ENCODE measurements around the gene C9orf50.

Gene C9orf50

DNA sequence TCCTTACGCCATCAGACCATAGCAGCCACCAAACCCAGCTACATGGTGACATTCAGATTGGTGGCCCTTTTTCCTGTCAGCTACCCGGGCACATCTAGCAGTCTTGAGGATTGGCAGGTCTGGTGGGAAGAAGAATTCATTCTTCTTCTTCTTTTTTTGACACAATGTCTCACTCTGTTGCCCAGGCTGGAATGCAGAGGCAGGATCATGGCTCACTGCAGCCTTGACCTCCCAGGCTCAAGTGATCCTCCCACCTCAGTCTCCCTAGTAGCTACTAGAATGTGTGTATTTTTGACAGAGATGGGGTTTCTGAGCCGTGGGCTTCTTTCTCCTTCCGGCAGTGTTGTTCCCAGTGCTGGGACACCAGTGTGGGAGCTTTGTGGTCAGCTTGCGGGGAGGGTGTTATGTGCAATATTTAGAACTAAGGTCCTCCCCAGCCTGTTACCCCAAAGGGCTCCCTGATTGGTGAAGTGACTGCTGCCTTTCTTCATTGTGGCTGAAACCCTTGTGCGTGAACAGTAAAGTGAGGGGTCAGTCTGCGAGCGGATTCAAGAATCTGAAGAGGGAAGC is 8.4 kb upstream of the C9orf50 start:
- Mint-ChIP-seq H3K27me3 (no peaks in the 10 kb centered on the region), H3K36me3 (peaks cover 22% of the 10 kb centered on the region), H3K4me1 (peaks cover 69% of the 10 kb centered on the region), H3K9me3 (no peaks in the 10 kb centered on the region), H3K27ac (no peak overlapping the region), H3K4me3 (no peak overlapping the region)
- no peak for ATAC-seq

- Mint-ChIP-seq H3K27ac (no peak overlapping the region), H3K27me3 (no peaks in the 10 kb centered on the region), H3K4me3 (no peak overlapping the region), H3K36me3 (peaks cover 22% of the 10 kb centered on the region), H3K4me1 (peaks cover 75% of the 10 kb centered on the region), H3K9me3 (no peaks in the 10 kb centered on the region)
- ATAC-seq, result no peak
Observed at GRCh38 chr9:129628709-129629108, 7.8 kb upstream of the C9orf50 start.

GRCh38 chr9:129627556-129628440 is 6.9 kb upstream of the C9orf50 start:
- Mint-ChIP-seq H3K27ac (peak overlapping the region; percentile 96), H3K4me1 (peaks cover 75% of the 10 kb centered on the region), H3K36me3 (peaks cover 22% of the 10 kb centered on the region)

DNA sequence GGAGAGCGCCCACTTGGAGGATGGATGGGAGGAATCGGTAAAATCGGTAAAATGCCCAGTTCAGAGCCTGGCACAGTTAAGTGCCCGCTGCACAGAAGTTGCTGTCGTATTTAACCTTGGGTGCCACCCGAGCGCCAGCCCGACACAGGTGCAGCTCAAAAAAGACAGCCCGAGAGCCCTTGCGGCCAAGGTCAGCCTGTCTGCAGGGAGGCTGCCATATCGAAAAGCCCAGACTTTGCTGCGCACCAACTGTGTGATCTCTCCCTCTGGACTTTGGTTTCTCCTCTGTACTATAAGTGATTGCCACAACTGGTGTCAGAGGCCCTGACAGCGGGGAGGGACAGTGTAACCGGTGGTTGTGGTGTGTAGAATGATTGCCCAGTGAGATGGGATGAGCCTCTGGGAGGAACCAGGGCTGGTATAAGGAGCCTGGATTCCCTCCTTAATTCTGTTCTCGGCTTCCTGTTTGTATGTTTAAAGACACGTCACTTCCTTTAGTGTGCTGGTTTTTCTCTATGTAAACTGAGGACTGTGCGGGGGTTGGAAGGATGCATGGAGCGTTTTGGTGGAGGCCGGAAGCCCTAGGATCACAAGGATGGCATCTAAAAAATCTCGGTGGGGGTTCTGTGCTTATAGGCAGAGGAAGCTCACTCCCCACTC is 5.9 kb upstream of the C9orf50 start:
- ATAC-seq, result peak; percentile 52
- Mint-ChIP-seq H3K36me3 (peaks cover 14% of the 10 kb centered on the region), H3K4me1 (peaks cover 66% of the 10 kb centered on the region)

More at GRCh38 chr9:129627556-129628440, 6.9 kb upstream of the C9orf50 start:
- H3K27me3 Mint-ChIP-seq, result peaks cover 7% of the 10 kb centered on the region
- H3K4me3 Mint-ChIP-seq, result peak overlapping the region; percentile 79
- H3K9me3 Mint-ChIP-seq, result no peaks in the 10 kb centered on the region
- no peak for ATAC-seq

GRCh38 chr9:129626079-129626624 is 5.3 kb upstream of the C9orf50 start, which contains the start of gene NTMT1:
TSS of gene NTMT1 (plus strand) at chr9:129626163. CDS start at chr9:129632704, 6,541 bp downstream.
- H3K27ac Mint-ChIP-seq, result peak within 1 kb of the TSS; percentile 96
- peak within 1 kb of the TSS; percentile 79 for H3K4me3 Mint-ChIP-seq
- no peaks in the 10 kb centered on the region for H3K9me3 Mint-ChIP-seq
- H3K4me1 Mint-ChIP-seq, result peaks cover 60% of the 10 kb centered on the region
- peak; percentile 94 for ATAC-seq
- H3K36me3 Mint-ChIP-seq, result peaks cover 8% of the 10 kb centered on the region
- H3K27me3 Mint-ChIP-seq, result peaks cover 19% of the 10 kb centered on the region

More for the DNA sequence above, 5.9 kb upstream of the C9orf50 start:
- peaks cover 13% of the 10 kb centered on the region for H3K27me3 Mint-ChIP-seq
- no peaks in the 10 kb centered on the region for H3K9me3 Mint-ChIP-seq
- peak overlapping the region; percentile 79 for H3K4me3 Mint-ChIP-seq
- H3K27ac Mint-ChIP-seq, result peak overlapping the region; percentile 96

DNA sequence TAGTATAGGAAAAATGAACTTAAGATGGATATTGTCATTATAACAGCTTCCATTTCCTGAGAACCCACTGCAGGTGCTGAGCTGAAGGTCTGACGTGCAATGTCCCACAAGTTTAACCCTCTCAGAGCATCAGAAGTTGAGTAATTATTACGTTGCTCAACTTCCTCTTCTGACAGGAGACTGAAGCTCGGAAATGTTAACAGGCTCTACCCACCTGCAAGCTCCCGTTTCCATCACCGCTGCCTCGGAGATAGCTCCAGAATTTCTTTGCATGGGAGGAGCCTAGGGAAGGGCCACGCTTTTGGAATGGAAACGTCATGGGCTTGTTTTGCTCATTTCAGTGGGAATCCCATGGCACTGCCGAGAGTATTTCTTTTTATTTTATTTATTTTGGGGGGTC is 4.0 kb upstream of the C9orf50 start:
- H3K4me1 Mint-ChIP-seq, result peaks cover 55% of the 10 kb centered on the region

GRCh38 chr9:129624168-129624759 is 3.4 kb upstream of the C9orf50 start:
- peaks cover 32% of the 10 kb centered on the region for H3K27me3 Mint-ChIP-seq
- H3K4me3 Mint-ChIP-seq, result no peak overlapping the region
- peak overlapping the region; percentile 96 for H3K27ac Mint-ChIP-seq
- H3K36me3 Mint-ChIP-seq, result no peaks in the 10 kb centered on the region
- no peaks in the 10 kb centered on the region for H3K9me3 Mint-ChIP-seq
- ATAC-seq, result no peak
- H3K4me1 Mint-ChIP-seq, result peaks cover 48% of the 10 kb centered on the region

More for the DNA sequence above, 4.0 kb upstream of the C9orf50 start:
- H3K27ac Mint-ChIP-seq, result peak overlapping the region; percentile 96
- H3K9me3 Mint-ChIP-seq, result no peaks in the 10 kb centered on the region
- no peaks in the 10 kb centered on the region for H3K36me3 Mint-ChIP-seq
- H3K4me3 Mint-ChIP-seq, result peak overlapping the region; percentile 79
- peak; percentile 61 for ATAC-seq
- H3K27me3 Mint-ChIP-seq, result peaks cover 26% of the 10 kb centered on the region

DNA sequence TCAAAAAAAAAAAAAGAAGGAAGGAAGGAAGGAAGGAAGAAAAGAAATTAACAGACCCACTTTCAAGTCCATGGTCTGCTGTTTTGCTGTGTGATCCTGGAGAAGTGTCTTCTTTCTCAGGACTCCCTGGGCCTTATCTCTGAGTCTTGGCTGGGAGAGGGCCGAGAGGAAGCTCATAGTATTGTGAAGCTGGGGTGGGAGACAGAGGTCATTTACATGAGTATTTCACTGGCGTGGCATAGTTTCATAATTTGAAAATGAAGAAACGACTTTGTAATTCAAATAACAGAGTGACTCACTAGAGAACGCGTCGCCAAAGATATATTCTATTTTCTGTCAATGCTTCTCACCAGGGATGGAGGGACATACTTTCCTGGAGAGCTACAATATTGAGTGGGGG is 2.4 kb upstream of the C9orf50 start:
- Mint-ChIP-seq H3K36me3 (no peaks in the 10 kb centered on the region), H3K27ac (no peak overlapping the region), H3K4me1 (peaks cover 40% of the 10 kb centered on the region), H3K9me3 (peaks cover 1% of the 10 kb centered on the region), H3K4me3 (no peak overlapping the region), H3K27me3 (peaks cover 41% of the 10 kb centered on the region)
- ATAC-seq, result no peak

DNA sequence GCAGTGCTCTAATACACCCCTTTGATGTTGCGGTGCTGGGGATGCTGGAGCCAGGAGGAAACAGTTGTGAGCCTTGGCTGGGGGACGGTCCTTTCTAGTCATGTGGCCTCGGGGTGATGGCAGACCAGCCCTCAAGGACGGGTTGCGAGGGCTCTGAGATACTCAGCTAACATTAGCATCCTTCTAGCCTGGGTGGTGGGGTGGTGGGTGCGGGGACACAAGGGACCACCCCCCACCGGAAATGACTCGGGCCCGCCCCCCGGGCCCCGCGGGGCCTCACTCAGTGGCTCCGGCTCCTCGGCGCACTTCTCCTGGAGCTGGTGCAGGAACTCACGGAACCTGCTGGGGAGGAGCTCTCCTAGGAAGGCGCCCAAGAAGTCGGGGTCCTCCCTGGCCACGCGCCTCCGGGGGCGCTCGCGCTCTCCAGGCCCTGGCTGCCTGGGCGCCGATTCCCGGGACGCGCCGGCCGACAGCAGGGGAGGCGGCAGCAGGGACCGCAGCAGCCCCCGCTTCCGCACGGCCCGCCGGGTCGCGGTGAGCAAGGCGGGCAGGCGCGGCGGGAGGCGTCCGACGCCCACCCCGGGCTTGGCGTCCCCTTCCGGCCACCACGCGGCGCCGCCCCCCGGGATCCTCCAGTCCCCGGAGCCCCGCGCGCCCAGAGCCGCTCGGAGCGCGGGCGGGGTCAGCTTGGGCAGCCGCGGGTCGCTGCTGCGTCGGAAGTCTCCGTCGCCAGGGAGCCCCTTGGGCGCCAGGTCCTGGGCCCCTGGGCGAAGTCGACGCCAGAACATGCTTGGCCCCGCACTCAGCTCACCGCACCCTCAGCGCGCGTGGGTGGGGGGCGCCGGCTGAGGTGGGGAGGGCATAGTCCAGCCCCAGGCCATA is 873 bp downstream of the C9orf50 start:
- Mint-ChIP-seq H3K9me3 (peaks cover 2% of the 10 kb centered on the region), H3K27me3 (peaks cover 42% of the 10 kb centered on the region), H3K4me1 (peaks cover 19% of the 10 kb centered on the region), H3K27ac (no peak overlapping the region), H3K36me3 (no peaks in the 10 kb centered on the region), H3K4me3 (peak overlapping the region; percentile 38)
- ATAC-seq, result peak; percentile 36

DNA sequence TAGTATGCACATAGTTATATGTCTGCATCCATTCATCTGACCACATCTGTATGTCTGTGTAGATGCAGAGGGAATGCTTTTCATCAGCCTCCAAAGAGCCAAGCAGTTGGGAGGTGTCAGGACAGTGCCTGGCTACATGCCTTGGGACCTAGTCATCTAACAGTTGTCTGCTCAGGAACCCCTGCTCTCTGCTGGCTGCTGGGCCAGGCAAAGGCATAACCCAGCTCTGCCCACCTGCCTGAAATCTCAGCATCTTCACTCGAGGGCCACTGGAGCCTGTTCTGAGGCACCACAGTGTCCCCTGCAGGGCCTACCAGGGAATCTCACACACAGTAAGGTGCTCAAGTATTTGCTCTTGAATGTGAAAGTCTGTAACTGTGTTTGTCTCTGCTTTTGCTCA is 3.7 kb downstream of the C9orf50 start:
- no peaks in the 10 kb centered on the region for H3K36me3 Mint-ChIP-seq
- peaks cover 2% of the 10 kb centered on the region for H3K9me3 Mint-ChIP-seq
- H3K27me3 Mint-ChIP-seq, result peaks cover 40% of the 10 kb centered on the region
- H3K4me3 Mint-ChIP-seq, result no peak overlapping the region
- no peak for ATAC-seq
- no peak overlapping the region for H3K27ac Mint-ChIP-seq
- H3K4me1 Mint-ChIP-seq, result peaks cover 6% of the 10 kb centered on the region

DNA sequence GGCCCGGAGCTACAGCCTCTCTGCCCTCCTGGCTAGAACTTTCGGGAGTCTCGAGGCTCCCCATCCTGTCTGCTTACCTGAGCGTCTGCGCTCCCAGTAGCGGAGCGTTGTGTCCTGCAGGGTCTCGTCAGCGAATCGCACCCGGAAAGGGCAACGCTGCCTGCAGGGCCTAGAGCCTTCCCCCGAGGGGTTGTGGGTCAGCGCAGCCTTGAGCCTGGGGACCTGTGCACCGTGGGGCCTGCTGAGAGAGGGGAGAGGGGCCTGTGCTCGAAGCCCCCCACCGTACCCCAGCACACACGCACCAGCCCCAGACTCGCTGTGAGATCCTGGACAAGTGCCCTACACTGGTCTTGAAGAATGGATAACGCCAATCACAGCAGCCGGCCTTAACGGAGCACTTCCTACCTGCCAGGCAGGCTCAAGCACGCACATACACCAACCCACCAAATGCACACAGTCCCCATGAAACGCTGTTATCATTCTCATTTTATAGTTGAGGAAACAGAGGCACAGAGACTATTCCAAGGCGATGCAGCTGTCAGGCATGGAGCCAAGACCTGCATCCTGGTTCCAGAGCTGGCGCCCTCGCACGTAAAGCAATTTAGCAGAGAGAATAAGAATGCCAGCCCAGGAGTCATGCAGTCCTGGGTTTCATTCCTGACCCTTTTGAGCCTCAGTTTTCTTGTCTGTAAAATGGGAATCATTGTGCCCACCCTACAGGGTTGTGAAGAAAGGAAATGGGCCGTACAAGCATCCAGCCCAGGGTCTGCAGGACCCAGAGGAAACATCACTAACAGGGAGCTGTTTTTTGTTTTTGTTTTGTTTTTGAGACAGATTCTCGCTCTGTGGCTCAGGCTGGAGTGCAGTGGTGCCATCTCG is 5.3 kb downstream of the C9orf50 start:
- H3K9me3 Mint-ChIP-seq, result peaks cover 2% of the 10 kb centered on the region
- no peak overlapping the region for H3K27ac Mint-ChIP-seq
- H3K4me3 Mint-ChIP-seq, result no peak overlapping the region
- no peaks in the 10 kb centered on the region for H3K36me3 Mint-ChIP-seq
- H3K4me1 Mint-ChIP-seq, result peaks cover 8% of the 10 kb centered on the region
- H3K27me3 Mint-ChIP-seq, result peaks cover 26% of the 10 kb centered on the region
- ATAC-seq, result no peak

GRCh38 chr9:129614932-129615331 is 6.0 kb downstream of the C9orf50 start:
- ATAC-seq, result no peak
- H3K4me3 Mint-ChIP-seq, result no peak overlapping the region
- H3K9me3 Mint-ChIP-seq, result peaks cover 2% of the 10 kb centered on the region
- H3K27me3 Mint-ChIP-seq, result peaks cover 24% of the 10 kb centered on the region
- H3K4me1 Mint-ChIP-seq, result peaks cover 11% of the 10 kb centered on the region
- no peak overlapping the region for H3K27ac Mint-ChIP-seq
- no peaks in the 10 kb centered on the region for H3K36me3 Mint-ChIP-seq

DNA sequence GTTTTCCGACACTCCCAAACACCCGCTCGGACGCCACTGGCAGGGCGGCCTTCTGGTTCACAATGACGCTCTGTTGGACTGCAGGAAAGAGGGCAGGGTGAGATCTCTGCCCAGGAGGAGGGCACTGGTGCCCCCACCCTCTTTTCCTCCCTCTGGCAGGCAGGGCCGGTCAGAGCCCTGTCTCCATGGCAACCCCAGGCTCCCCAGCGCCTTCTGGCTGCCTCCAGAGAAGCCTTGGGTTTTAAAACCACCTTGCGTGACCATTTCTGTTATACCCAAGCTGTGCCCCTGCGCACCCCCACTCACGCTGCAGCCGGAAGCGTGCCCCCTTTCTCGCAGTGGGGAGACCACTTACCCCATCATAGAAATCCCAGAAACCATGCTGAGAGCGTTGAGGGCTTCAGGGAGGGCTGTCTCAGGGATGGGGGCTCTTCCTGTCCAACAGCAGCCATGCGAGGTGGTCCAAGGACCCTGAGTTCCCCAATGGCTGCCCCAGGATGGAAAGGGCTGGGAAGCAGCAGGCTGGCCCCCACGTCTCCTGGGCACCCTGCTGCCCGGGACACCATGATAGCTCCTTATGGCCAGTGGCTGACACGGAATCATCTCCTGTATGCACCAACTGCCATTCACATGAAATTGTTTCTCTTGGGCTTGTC is 7.3 kb downstream of the C9orf50 start:
- no peak for ATAC-seq
- H3K27me3 Mint-ChIP-seq, result peaks cover 12% of the 10 kb centered on the region
- peaks cover 20% of the 10 kb centered on the region for H3K4me1 Mint-ChIP-seq
- no peak overlapping the region for H3K27ac Mint-ChIP-seq
- H3K9me3 Mint-ChIP-seq, result peaks cover 2% of the 10 kb centered on the region
- H3K36me3 Mint-ChIP-seq, result no peaks in the 10 kb centered on the region
- no peak overlapping the region for H3K4me3 Mint-ChIP-seq

Measured in stimulated activated memory B cell treated with anti-CD40 and anti-IgM and Interleukin-4, amounts not matched to agents 10 μg/mL and 1 μg/mL and 100 μg/mL, for 72 hours (primary cell).